ENCODE results near the gene TRHDE.

Gene TRHDE

GRCh38 chr12:72313806-72314205, 41.6 kb downstream of the TRHDE start:
- DNase-seq (ENCODE audit: insufficient read length, low spot score) (no peak), FAIRE-seq (no peak)
- no peak for TF ChIP-seq POLR2A (IDR thresholded peaks at IDR 0.05; ENCODE audit: low read depth, low read length)

GRCh38 chr12:72315858-72316257, 43.7 kb downstream of the TRHDE start:
- no peak for DNase-seq (ENCODE audit: insufficient read length, low spot score)

DNA sequence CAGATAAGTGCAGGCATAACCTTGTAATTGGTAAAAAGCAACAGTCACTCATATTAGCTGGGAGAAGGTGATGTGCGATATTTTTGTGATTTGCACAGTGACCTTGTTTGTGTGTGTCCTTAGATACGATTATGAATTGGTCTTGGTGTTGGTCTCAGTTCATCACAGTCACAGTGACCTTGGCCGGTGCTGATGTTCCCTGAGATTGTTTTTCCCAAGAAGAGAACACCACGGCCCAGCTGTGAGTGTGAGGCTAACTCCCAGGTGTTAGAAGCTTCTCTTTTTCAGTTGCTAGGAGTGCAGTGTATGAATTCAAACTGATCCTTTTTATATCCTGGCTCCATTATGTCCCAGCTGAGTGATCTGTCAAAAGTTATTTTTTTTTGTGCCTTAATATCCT, 46.2 kb downstream of the TRHDE start:
- DNase-seq (ENCODE audit: insufficient read length, low spot score): no peak
- FAIRE-seq: no peak
- no peak for TF ChIP-seq POLR2A (IDR thresholded peaks at IDR 0.05; ENCODE audit: low read depth, low read length)

More at GRCh38 chr12:72315858-72316257, 43.7 kb downstream of the TRHDE start:
- TF ChIP-seq POLR2A (IDR thresholded peaks at IDR 0.05; ENCODE audit: low read depth, low read length): no peak
- FAIRE-seq: no peak

DNA sequence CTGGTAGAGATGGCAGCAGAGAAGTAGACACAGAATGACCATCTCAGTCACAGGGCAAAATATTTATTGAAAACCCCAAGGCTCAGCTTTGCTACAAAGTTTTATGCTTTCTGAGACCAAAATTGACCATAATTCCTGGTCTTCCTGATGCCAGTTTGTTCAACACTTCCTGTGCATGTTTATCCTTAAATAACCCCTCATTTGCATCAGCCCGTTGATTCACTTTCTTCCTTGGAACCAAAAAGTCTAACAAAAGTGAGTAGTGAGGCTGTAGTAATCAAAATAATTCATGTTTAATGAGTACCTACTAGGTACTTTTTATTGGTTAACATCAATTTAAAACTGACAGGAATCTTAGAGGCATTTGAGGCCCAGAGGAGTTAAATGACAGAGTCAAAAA, 51.7 kb downstream of the TRHDE start:
- FAIRE-seq (no peak), DNase-seq (ENCODE audit: insufficient read length, low spot score) (no peak)
- TF ChIP-seq POLR2A (IDR thresholded peaks at IDR 0.05; ENCODE audit: low read depth, low read length): no peak

GRCh38 chr12:72330301-72330700, 58.1 kb downstream of the TRHDE start:
- DNase-seq (ENCODE audit: insufficient read length, low spot score) (no peak), FAIRE-seq (no peak)
- no peak for TF ChIP-seq POLR2A (IDR thresholded peaks at IDR 0.05; ENCODE audit: low read depth, low read length)

DNA sequence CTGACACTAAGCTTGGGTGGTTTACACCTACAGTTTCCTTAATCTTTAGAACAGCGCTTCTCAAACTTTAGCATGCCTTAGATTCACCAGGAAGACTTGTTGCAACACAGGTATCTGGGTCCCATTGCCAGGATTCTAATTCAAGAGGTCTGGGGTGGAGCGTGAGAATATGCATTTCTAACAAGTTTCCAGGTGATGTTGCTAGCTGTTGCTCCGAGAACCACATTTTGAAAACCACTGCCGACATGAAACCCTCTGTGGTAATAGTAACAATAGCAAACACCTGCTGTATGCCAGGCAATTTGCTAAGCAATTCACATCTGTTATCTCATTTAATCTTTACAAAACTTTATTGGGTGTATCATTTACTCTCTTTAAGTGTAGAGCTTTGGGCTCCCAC, 58.6 kb downstream of the TRHDE start:
- no peak for TF ChIP-seq POLR2A (IDR thresholded peaks at IDR 0.05; ENCODE audit: low read depth, low read length)
- FAIRE-seq: no peak

GRCh38 chr12:72337382-72337781, 65.2 kb downstream of the TRHDE start:
- no peak for TF ChIP-seq POLR2A (IDR thresholded peaks at IDR 0.05; ENCODE audit: low read depth, low read length)
- FAIRE-seq: no peak
- DNase-seq (ENCODE audit: insufficient read length, low spot score): no peak

More for the DNA sequence above, 58.6 kb downstream of the TRHDE start:
- no peak for DNase-seq (ENCODE audit: insufficient read length, low spot score)

DNA sequence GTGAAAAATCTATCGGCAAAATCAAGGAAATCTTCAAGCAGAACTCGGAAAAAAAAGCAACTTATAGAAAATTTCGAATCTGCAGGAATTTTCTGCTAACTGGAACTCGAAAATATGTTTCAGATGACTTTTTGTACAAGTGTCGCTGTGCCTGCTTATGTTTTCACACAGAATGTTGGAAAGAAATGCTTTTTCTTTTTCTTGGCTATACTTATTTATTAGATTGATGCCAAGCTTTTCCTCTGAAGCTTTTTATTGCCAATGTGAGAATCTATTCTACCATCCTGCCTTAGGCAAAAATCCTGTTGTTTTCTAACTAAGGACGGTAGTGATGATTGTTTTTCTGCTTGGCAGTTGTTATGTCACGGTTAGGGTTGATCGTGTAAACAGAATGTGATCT, 65.8 kb downstream of the TRHDE start:
- no peak for TF ChIP-seq POLR2A (IDR thresholded peaks at IDR 0.05; ENCODE audit: low read depth, low read length)
- FAIRE-seq: no peak
- no peak for DNase-seq (ENCODE audit: insufficient read length, low spot score)

- DNase-seq (ENCODE audit: insufficient read length, low spot score): no peak
- no peak for TF ChIP-seq POLR2A (IDR thresholded peaks at IDR 0.05; ENCODE audit: low read depth, low read length)
- FAIRE-seq: no peak
Observed at GRCh38 chr12:72338437-72338836, 66.3 kb downstream of the TRHDE start.

DNA sequence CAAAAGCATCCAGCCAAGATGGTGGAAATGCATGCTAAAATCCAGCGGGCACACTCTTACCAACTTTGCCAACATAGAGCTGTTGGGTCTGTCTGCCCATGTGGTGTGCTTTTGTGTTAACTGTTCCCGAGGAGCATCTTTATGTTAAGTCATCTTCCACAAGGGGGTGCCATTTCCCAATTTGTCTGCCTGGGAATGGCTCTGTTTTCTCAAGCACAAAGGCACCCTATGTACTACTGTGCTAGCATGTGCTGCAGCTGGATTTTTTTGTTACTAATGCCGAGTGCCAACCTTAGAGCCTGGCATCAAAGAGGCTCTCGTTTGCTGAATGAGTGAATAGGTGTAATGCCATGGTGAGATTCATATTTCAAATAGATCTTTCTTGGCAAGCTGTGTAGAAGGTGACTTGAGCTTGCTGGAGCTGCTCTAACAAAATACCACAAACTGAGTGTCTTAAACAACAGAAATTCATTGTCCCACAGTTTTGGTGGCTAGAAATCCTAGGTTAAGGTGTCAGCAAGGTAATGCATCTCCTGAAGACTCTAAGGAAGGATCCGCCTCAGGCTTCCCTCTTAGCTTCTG, 74.3 kb downstream of the TRHDE start:
- peak; percentile 92 for FAIRE-seq
- peak; percentile 11 for DNase-seq (ENCODE audit: insufficient read length, low spot score)
- TF ChIP-seq POLR2A (IDR thresholded peaks at IDR 0.05; ENCODE audit: low read depth, low read length): no peak

DNA sequence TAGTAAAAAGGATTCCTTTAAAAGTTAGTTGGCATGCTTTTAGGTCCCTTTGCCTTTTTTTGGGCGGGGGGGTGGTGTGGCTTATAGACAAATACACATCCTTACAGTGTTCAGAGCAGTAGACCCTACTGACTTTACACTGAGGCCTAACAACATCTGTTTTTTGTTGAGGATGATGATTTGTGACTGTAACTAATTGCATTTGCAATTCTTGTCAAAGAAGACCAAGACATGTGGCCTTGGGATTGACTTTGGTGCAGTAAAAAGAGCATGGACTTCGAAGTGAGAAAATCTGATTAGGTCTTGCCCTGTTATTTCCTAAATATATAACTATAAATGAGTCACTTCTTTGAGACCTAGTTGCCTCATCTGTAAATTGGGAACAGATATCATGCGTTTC, 77.3 kb downstream of the TRHDE start:
- DNase-seq (ENCODE audit: insufficient read length, low spot score) (no peak), FAIRE-seq (no peak)
- TF ChIP-seq POLR2A (IDR thresholded peaks at IDR 0.05; ENCODE audit: low read depth, low read length): no peak

GRCh38 chr12:72359416-72359815, 87.2 kb downstream of the TRHDE start:
- DNase-seq (ENCODE audit: insufficient read length, low spot score) (no peak), FAIRE-seq (no peak)
- no peak for TF ChIP-seq POLR2A (IDR thresholded peaks at IDR 0.05; ENCODE audit: low read depth, low read length)

DNA sequence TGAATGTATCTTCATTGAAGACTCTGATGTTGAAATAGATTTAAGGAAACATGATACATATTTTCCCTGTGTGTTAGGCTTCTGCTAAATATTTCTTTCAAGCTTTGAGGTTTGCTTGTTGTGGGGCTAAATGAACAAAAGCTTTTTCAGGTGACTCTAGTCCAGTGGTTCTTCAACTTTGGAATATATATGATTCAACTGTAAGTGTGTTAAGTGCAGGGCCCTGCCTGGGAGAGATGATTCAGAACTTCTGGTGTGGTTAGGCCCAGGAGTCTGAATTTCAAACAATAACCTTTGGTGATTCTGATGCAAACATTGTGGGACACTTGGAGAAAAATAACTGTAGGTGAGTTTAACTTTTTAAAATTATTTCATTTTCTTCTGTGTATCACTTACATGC, 93.0 kb downstream of the TRHDE start:
- FAIRE-seq (no peak), DNase-seq (ENCODE audit: insufficient read length, low spot score) (no peak)
- TF ChIP-seq POLR2A (IDR thresholded peaks at IDR 0.05; ENCODE audit: low read depth, low read length): no peak

GRCh38 chr12:72366255-72366654, 94.1 kb downstream of the TRHDE start:
- DNase-seq (ENCODE audit: insufficient read length, low spot score) (no peak), FAIRE-seq (no peak)
- TF ChIP-seq POLR2A (IDR thresholded peaks at IDR 0.05; ENCODE audit: low read depth, low read length): no peak

GRCh38 chr12:72368298-72368697, 96.1 kb downstream of the TRHDE start:
- FAIRE-seq: no peak

More at GRCh38 chr12:72368298-72368697, 96.1 kb downstream of the TRHDE start:
- no peak for DNase-seq (ENCODE audit: insufficient read length, low spot score)
- TF ChIP-seq POLR2A (IDR thresholded peaks at IDR 0.05; ENCODE audit: low read depth, low read length): no peak
